WTC11 (cell line): Measurements from ENCODE around the gene DMXL2. TPM values are rescaled to one million over a fixed set of nuclear protein-coding genes. Genes with fewer than 3 reads are reported as not detected.

ENCODE experiments used
- ATAC-seq: fragments of 200-7000 bp; cut with Tn5 transposase; 2 replicates; pipeline ENCODE4 v1.10.0; 2021; ENCODE audit warnings: mild to moderate bottlenecking, moderate library complexity
- CTCF ChIA-PET: fragments of 300-600 bp; sonication (Branson Sonifier 250); formaldehyde crosslinking; loops from one replicate; lab custom pipeline; 2021; ENCODE audit warnings: antibody characterized with exemption; lab: Charles Lee
- POLR2A ChIA-PET: fragments of 350-600 bp; sonication (Branson Sonifier 250); formaldehyde crosslinking; loops from one replicate; lab custom pipeline; 2021; ENCODE audit warnings: antibody characterized with exemption; lab: Charles Lee
- DNase-seq: peaks from one replicate; pipeline ENCODE4 v3.0.0; 2021; ENCODE audit warnings: low spot score
- H3K27ac Mint-ChIP-seq: 2 replicates; pipeline ENCODE4 v1.8.0; 2021; ENCODE audit warnings: mixed read lengths
- H3K27me3 Mint-ChIP-seq: 2 replicates; pipeline ENCODE4 v1.8.0; 2021; ENCODE audit warnings: low read depth, mild to moderate bottlenecking, moderate library complexity, mixed read lengths
- H3K36me3 Mint-ChIP-seq: 2 replicates; pipeline ENCODE4 v1.8.0; 2021; ENCODE audit warnings: mixed read lengths
- H3K4me1 Mint-ChIP-seq: 2 replicates; pipeline ENCODE4 v1.8.0; 2022; ENCODE audit warnings: mixed read lengths
- H3K4me3 Mint-ChIP-seq: 2 replicates; pipeline ENCODE4 v1.8.0; 2021; ENCODE audit warnings: mild to moderate bottlenecking, moderate library complexity, mixed read lengths
- H3K9me3 Mint-ChIP-seq: 2 replicates; pipeline ENCODE4 v1.8.0; 2021; ENCODE audit warnings: mixed read lengths
- AR ChIP-seq: fragments of 250-450 bp; sonication (Bioruptor Pico); IDR thresholded peaks from 2 replicates; pipeline ENCODE4 v1.9.0; 2021; ENCODE audit warnings: mild to moderate bottlenecking
- ARID4B ChIP-seq: sonication (generic); formaldehyde crosslinking; IDR thresholded peaks from 2 replicates; pipeline ENCODE4 v1.8.0; 2023; ENCODE audit warnings: missing genetic modification reagents, mild to moderate bottlenecking, borderline replicate concordance
- CREB1 ChIP-seq: sonication (generic); formaldehyde crosslinking; IDR thresholded peaks from 2 replicates; pipeline ENCODE4 v1.8.0; 2023; ENCODE audit warnings: mild to moderate bottlenecking, missing genetic modification reagents
- EMX1 ChIP-seq: fragments of 250-450 bp; sonication (Bioruptor Pico); IDR thresholded peaks from 2 replicates; pipeline ENCODE4 v1.8.0; 2021; ENCODE audit warnings: mild to moderate bottlenecking
- ESRRA ChIP-seq: sonication (generic); formaldehyde crosslinking; IDR thresholded peaks from 2 replicates; pipeline ENCODE4 v1.8.1; 2022; ENCODE audit warnings: mild to moderate bottlenecking, missing genetic modification reagents, borderline replicate concordance
- GRHL2 ChIP-seq: fragments of 250-450 bp; sonication (Bioruptor Pico); IDR thresholded peaks from 2 replicates; pipeline ENCODE4 v1.8.0; 2022; ENCODE audit warnings: mild to moderate bottlenecking, moderate library complexity; ENCODE audit not compliant: insufficient replicate concordance, severe bottlenecking
- HMGA2 ChIP-seq: fragments of 250-450 bp; sonication (Bioruptor Pico); IDR thresholded peaks from 2 replicates; pipeline ENCODE4 v1.4.0; 2021; ENCODE audit warnings: mild to moderate bottlenecking, moderate library complexity
- HMGXB4 ChIP-seq: sonication (generic); formaldehyde crosslinking; IDR thresholded peaks from 2 replicates; pipeline ENCODE4 v1.8.1; 2023; ENCODE audit warnings: mild to moderate bottlenecking, moderate library complexity, missing genetic modification reagents
- KAT7 ChIP-seq: sonication (generic); formaldehyde crosslinking; IDR thresholded peaks from 2 replicates; pipeline ENCODE4 v1.8.1; 2023; ENCODE audit warnings: missing genetic modification reagents, mild to moderate bottlenecking, borderline replicate concordance
- MAX ChIP-seq: sonication (generic); formaldehyde crosslinking; IDR thresholded peaks from 2 replicates; pipeline ENCODE4 v1.8.0; 2022; ENCODE audit warnings: mild to moderate bottlenecking, missing genetic modification reagents
- OVOL2 ChIP-seq: fragments of 250-450 bp; sonication (Bioruptor Pico); IDR thresholded peaks from 2 replicates; pipeline ENCODE4 v1.9.0; 2021; ENCODE audit warnings: mild to moderate bottlenecking, borderline replicate concordance
- RELA ChIP-seq: sonication (generic); formaldehyde crosslinking; IDR thresholded peaks from 2 replicates; pipeline ENCODE4 v1.8.1; 2022; ENCODE audit warnings: missing genetic modification reagents, mild to moderate bottlenecking, borderline replicate concordance
- SMAD3 ChIP-seq: sonication (generic); formaldehyde crosslinking; IDR thresholded peaks from 2 replicates; pipeline ENCODE4 v1.8.0; 2022; ENCODE audit warnings: missing genetic modification reagents, mild to moderate bottlenecking, borderline replicate concordance
- SOX15 ChIP-seq: fragments of 250-450 bp; sonication (Bioruptor Pico); IDR thresholded peaks from 2 replicates; pipeline ENCODE4 v1.9.0; 2021; ENCODE audit warnings: mild to moderate bottlenecking
- TCF7 ChIP-seq: sonication (generic); formaldehyde crosslinking; IDR thresholded peaks from 2 replicates; pipeline ENCODE4 v1.8.0; 2022; ENCODE audit warnings: mild to moderate bottlenecking, low read depth, missing genetic modification reagents, moderate library complexity
- TEAD4 ChIP-seq: sonication (generic); formaldehyde crosslinking; IDR thresholded peaks from 2 replicates; pipeline ENCODE4 v1.8.0; 2022; ENCODE audit warnings: mild to moderate bottlenecking, missing genetic modification reagents
- USF2 ChIP-seq: sonication (generic); formaldehyde crosslinking; IDR thresholded peaks from 2 replicates; pipeline ENCODE4 v1.8.1; 2023; ENCODE audit warnings: mild to moderate bottlenecking, missing genetic modification reagents, moderate library complexity
- ZNF317 ChIP-seq: sonication (generic); formaldehyde crosslinking; IDR thresholded peaks from 2 replicates; pipeline ENCODE4 v1.8.1; 2023; ENCODE audit warnings: low read depth, mild to moderate bottlenecking, moderate library complexity, missing genetic modification reagents, borderline replicate concordance
- ZNF425 ChIP-seq: fragments of 250-450 bp; sonication (Bioruptor Pico); conservative IDR thresholded peaks from 2 replicates; pipeline ENCODE4 v1.9.0; 2021; ENCODE audit warnings: mild to moderate bottlenecking
- total RNA-seq: library from RNA; stranded (reverse); gene quantifications from 3 replicates; pipeline ENCODE4 v1.2.3, GENCODE V29; 2021

Gene DMXL2
- total RNA-seq, 1 experiment from 2014 or later, result 10.4 TPM

- TF ChIP-seq ESRRA (CRISPR knock-in tag) (no peak), KAT7 (CRISPR knock-in tag) (no peak), SOX15 (CRISPR knock-in tag) (no peak), RELA (CRISPR knock-in tag) (no peak), ZNF317 (CRISPR knock-in tag) (no peak), HMGA2 (CRISPR knock-in tag) (no peak), TCF7 (CRISPR knock-in tag) (no peak), MAX (CRISPR knock-in tag) (no peak), EMX1 (CRISPR knock-in tag) (no peak)
These were observed 7.0 kb upstream of the DMXL2 start (continued) for GRCh38 chr15:51629612-51630011.

GRCh38 chr15:51625236-51625635 is 2.7 kb upstream of the DMXL2 start:
- Mint-ChIP-seq H3K4me1 (peaks cover 22% of the 10 kb centered on the region), H3K36me3 (no peaks in the 10 kb centered on the region), H3K9me3 (no peaks in the 10 kb centered on the region), H3K27ac (no peak overlapping the region), H3K4me3 (no peak overlapping the region), H3K27me3 (peaks cover 45% of the 10 kb centered on the region)
- TF ChIP-seq OVOL2 (CRISPR knock-in tag), result no peak
- ChIA-PET POLR2A (no interaction called here), CTCF (no interaction called here)
- no peak for ATAC-seq
- DNase-seq, result no peak

- ATAC-seq (no peak), DNase-seq (no peak)
- Mint-ChIP-seq H3K9me3 (no peaks in the 10 kb centered on the region), H3K4me1 (peaks cover 22% of the 10 kb centered on the region), H3K27ac (no peak overlapping the region), H3K27me3 (peaks cover 51% of the 10 kb centered on the region), H3K4me3 (peak overlapping the region; percentile 48), H3K36me3 (no peaks in the 10 kb centered on the region)
- ChIA-PET POLR2A (no interaction called here), CTCF (no interaction called here)
- TF ChIP-seq ZNF425 (CRISPR knock-in tag) (no peak), ARID4B (no peak), SMAD3 (CRISPR knock-in tag) (no peak), ZNF317 (CRISPR knock-in tag) (no peak), TEAD4 (CRISPR knock-in tag) (no peak), CREB1 (CRISPR knock-in tag) (no peak), AR (CRISPR knock-in tag) (no peak), HMGXB4 (CRISPR knock-in tag) (no peak), USF2 (CRISPR knock-in tag) (no peak), GRHL2 (CRISPR knock-in tag) (no peak), ESRRA (CRISPR knock-in tag) (no peak)
These were observed 1.5 kb upstream of the DMXL2 start for GRCh38 chr15:51624022-51624421.
